Activated CD4-positive, alpha-beta T cell treated with anti-CD3 and anti-CD28 coated beads for 1 hour (primary cell): ENCODE measurements around the gene MDM4.

Source experiments
- DNase-seq: peaks from one replicate; pipeline ENCODE4 v3.0.0-alpha.2; 2020

MDM4 gene

DNA sequence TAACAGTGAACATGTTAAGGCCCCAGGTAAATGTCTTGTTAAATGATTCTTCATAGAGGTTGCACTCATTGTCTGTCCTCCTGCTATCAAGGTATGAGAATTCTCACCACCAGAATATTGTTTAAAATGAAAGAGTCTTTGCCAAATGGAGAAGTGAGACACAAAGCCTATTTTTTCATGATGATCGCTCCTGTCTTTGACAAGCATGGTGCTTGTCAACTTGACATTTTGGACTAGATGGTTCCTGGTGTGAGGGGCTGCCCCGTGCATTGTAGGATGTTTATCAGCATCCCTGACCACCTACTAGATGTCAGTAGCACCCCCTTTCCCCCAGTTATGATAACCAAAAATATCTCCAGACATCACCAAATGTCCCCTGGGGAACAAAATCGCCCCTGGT lies 65.6 kb downstream of the MDM4 start:
- no peak for DNase-seq

DNA sequence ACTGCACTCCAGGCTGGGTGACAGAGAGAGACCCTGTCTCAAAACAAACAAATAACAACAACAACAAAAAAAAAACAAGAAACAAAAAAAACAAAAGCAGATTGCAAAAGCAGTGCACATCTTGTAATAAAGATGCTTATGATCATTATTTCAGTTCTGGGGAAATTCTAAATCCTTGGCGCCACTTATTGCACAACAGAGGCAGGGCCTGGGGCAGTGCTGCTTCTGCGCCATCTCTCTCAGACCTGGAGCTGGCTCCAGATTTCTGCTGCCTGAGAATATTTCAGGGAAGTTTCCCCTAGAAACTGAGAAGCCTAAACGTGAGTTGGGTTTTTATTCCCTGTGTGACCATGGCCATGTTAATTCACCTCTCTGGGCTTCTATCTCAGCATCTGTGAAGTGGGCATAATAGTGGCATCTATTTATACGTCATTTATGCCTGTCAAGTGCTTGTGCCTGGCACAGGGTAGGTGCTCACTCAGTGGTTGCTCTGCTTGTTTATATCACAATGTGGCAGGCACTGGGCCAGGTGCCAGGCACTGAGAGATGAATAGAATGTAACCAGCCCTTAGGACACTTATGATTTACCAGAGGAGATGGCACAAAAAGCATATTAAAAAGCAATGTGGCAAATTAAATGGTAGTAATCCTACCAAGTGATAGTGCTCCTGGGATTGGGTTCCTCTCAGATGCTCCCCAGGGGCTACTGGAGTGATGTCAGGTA lies 67.9 kb downstream of the MDM4 start:
- no peak for DNase-seq

DNA sequence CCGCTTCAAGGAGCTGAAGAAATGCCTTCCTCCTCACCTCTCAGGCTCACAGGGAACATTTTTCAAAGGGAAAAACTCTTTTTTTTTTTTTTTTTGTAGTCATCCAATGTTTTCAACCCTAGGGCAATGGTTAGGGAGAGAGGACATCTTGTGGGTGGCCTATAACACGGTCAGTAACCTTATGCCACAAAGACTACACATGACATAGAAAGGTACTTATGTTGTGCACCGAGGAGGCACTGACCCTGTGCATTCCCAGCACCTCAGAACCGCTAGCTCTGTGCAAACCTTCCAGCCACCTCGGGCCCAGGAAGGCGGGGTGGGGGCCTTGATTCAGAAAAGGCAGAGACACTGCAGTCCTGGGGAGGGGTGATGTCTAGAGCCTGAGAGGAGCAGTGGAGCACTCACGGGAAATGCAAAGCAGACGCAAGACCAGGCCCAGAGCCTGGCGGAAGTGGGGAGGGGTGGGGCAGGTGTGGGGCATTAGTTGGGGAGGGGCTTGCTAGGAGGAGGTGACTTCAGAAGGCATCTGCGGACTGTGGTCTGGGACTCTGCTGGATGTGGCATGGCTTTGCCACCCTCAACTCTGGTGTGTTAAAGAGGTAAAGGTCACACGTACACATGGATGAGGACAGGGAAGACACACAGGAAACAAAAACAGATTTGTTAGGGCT lies 68.6 kb downstream of the MDM4 start:
- no peak for DNase-seq

DNA sequence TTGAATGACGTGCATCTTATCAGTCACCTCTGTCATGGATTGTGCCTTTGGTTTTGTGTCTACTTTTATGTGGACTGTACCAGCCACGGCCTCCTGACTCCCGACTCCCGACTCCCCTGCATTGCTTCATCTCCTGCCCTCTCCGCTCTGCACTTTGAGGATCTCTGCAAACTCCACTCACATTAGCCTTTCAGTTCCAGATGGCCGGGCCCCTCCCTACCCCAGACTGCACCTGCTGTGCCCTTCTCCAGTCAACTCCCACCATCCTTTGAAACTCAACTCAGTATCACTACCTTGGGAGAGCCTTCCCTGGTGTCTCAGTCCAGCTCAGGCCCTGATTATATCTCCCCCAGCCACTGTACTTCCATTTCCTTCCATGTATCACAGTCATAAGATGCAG lies 71.4 kb downstream of the MDM4 start:
- DNase-seq = no peak

DNA sequence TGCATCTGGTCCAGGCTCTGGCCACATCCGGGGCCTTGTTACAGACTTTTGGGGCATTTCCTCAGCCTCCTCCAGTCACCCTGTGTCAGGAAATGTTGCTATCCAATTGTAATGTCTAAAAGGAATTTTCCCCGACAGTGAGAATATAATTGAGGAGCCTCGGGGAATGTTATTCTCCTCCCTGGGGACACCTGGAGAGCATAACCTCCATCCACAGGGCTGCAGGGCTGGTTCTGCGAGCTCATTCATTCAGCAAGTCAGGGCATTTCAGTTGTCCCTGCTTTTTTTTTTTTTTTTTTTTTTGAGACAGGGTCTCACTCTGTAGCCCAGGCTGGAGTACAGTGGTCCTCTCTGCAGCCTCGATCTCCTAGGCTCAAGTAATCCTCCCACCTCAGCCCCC lies 72.6 kb downstream of the MDM4 start:
- DNase-seq = no peak

DNA sequence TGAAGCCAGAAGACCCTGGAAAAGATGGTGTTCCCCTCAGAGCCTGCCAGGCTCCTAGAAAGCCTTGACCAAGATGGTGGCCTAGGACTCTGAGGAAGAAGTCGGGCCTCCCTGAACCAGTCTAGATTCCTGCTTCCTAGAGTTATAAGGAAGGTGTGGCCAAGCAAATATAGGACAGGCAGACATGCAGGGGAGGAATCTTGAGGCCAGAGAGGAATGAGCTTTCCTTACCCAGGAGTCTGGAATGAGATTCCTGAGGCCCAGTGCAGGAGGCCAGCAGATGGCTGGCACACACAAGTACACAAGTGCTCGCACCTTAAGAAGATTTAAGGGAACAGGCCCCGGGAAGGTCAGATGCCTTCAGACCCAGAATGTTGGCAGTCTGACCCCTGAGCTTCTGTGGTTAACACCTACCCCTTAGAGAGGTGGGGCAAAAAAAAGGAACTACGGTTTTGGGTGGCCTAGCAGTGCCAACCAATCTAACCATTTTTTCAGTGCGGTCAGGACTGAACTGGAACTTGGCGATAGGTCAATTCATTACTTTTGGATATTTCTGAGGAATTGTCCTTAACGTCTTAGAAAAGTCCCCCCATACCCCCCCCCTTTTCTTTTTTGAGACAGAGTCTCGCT lies 73.3 kb downstream of the MDM4 start:
- no peak for DNase-seq

DNA sequence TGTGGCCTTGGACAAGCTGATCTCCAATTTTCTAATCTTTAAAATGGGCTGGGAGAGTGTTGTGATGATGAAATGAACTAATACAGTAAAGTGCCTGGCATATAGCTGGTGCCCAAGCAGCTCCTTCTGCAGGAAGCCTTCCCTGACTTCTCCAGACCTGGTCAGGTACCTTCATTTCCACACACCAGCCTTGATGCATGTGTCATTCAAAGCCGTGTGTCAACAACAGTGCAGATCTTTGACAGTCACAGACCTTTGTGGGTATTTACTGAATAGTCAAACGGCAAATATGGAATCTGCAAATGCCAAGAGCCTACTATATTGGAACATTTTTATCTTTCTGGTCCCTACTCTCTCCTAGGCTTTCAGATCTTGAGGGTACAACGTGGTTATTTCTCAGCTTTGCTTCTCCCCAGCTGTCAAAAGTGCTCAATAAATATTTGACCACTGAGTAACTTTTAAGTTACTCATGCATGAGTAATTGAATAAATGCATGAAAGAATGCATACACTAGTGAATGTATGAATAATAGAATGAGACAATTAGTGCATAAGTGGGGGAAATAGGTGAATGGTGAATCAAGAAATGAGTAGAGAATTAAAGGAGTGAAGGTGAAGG lies 75.4 kb downstream of the MDM4 start:
- no peak for DNase-seq

DNA sequence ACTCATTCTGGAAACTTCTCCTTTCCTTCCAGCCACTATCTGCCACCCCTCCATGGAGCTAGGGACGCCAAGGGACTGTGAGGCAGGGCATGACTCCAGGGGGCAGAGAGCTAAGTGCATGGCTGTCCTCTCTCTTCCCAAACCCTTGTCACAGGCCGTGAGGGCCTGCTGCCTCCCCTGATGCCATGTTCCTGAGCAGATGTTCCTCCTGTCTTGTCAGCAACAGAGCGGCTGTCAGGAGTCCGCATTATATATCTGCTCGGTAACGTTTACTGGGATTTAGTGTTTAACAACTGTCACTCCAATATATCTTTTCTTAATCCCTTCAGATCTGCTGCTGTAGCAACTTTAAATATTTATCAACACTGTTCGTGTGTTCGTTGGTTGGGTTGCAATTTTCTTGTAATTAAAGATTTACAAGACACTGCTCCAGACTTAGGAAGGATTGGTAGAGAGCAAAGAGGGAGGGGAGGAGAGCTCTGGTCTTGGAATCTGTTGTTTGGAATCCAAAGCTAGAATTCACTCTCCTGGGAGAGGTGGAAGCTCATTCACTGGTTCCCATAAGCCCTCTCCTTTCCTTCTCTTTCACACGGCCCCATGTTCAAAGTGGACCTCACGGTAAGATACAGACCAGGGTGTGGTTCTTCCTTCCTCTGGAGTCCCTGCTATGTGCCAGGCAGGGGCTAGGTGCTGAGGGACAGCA lies 76.2 kb downstream of the MDM4 start:
- DNase-seq = no peak

DNA sequence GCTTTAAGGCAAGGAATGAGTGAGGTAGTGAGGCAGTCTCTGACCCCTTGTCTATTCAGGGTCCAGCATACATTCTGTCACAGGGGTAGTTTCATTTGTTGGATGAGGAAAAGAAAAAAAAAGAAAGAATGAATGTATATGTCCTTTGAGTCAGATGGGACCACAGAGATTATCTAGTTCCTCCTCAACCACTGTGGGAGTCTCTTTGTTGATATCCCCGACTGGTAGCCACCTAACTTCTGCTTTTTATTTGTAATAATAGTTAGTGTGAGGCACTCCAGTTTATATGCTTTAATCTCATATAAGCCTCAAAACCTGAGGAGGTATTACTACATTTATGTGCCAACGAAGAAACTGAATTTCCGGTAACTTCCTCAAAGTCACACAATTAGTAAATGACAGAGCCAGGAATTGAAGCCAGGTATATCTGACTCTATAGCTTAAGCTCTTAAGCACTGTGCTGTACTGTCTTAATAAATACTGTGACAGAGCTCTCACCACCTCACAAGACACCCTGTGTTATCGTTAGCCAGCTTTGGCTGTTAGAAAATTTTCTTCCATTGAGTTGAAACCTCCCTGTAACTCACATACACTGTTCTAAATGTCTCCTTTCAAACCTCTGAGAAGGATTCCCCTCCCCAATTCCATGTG lies 82.2 kb downstream of the MDM4 start:
- no peak for DNase-seq

DNA sequence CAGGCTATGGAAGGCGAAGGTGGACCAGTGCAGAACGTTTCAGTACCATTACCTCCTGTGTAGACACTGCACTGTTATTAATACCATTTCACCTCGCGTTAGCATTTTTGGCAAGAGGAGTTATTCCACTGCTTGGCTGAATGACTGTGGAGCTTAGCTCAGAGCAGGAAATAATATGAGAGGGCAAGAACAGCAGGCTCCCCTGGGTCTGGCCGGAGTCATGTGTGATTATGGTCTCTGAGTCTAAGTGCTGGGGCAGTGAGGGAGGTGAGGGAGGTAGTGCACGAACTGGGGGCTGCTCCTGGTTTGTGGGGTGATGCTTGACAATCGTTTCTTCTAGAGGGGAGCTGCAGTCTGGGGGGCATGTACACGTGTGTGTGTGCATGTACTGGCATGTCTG lies 82.9 kb downstream of the MDM4 start:
- DNase-seq = no peak

DNA sequence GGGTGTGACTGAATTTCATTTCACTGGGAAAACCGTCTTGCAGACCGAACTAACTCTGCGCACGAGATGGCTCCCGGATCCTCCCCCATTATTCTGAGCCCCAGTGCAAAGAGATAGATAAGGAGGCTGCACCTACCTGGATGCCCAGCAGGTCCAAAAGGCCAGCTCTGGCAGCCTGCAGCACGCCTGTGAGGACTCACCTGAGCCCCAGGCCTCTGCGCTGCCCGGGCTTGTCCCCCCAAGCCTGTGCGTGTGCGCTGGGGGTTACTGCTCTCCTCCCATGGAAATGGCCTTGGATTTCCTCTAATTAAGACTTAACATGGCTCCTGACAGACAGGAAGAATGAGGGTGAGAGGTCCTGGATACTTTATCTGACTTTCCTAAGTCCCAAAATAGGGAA lies 83.4 kb downstream of the MDM4 start:
- DNase-seq = no peak

DNA sequence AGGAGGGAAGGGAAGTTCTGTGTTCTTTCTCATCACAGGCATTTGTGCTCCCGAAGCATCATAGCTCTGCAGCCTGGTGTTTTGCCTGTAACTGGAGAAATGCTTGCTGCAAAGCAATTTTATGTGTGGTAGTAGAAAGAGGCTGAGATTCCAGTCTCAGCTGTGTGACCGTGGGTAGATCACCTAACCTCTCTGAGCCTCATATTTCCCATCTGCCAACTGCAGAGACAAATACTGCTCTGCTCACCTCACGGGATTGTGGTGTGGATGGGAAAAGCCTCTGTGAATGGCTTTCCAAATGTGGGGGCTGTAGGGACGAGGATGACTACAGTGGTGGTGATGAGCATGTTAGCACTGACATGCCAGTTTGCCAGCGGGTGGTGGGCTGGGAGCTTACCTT lies 84.0 kb downstream of the MDM4 start:
- no peak for DNase-seq

DNA sequence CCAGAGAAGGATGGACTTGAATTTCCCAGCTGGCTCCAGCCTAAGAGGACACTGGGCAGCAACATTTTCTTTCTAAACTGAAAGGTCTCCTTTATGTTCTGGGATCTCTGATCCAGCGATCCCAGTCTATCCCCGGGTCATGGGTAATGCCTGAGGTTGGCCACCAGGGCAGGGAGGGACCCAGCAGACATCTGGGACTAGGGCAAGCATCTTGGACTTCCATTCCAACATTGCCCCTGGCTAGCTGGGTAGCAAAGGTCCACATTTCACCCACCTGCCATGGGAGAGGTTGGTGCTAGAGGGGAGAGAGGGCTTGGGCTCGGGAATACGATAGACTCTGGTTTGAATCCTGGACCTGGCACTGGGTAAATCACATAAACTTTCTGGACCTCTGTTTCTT lies 84.8 kb downstream of the MDM4 start:
- no peak for DNase-seq

DNA sequence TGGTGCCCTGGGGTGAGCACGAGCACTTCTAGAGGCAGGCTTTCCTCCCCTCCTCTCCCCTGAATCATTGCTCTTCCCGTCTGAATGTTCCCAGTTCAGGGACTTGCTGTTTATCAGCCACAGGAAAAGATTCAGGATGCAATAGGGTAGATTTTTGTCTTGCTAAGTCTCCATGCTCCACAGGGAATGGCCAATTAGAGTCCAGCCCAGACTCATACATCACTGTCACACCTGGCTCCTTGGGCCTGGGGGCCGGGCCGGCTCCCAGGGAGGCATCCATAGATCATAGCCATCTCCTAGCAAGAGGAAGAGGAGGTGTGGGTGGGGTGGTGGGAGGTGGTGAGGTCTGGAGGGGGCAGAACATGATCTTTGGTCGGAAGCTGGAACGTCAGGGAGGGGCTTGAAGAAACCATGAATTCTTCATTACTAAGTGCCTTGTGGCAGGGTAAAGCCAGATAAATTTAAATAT lies 85.9 kb downstream of the MDM4 start:
- DNase-seq = no peak

DNA sequence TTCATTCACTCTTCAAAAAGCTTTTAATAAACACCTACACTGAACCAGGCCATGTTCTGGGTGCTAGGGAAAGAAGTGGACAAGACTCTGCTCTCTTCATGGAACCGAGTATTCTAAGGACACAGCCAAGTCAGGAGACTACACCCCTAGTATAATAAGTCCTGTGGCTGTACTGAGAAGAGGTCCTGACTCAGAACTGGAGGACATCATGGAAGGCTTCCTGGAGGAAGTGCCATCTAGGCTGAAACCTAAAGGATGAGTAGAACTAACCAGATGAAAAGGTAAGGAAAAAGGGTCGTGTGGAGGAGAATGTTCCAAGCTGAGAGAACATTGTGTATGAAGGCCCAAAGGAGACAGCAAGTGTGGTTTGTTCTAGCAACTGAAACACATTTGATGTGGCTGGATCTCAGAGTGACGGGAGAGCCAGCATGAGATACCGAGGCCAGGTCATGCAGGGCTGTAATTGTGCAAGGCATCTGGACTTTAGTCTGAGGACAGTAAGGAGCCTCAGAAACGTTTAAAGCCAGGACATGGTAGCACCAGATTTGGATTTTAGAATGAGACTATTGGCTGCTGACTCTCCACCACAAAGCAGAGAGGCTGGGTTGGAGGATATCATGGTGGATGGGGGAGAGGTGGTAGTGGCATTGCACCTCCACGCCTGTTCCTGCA lies 86.8 kb downstream of the MDM4 start:
- DNase-seq = no peak

DNA sequence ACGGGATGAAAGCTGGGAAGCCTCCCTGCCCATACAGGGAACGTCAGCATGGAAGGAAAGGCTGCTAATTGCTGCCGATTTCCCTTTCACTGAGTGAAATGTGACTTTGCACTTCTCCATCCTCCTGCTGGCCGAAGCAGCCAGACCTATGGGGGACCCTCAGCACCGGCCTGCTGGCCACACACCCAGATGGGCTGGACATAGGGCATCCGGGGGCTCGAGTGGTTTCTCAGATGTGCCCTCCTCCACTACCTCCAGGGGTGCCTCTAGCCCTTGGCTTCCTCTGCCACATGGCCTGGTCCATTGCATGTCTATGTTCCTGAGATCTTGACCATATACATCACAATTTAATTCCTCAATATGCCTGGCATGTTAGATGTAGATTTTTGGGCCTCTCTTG lies 89.6 kb downstream of the MDM4 start:
- no peak for DNase-seq
